ENCODE results near the gene GCK.

The GCK gene

DNA sequence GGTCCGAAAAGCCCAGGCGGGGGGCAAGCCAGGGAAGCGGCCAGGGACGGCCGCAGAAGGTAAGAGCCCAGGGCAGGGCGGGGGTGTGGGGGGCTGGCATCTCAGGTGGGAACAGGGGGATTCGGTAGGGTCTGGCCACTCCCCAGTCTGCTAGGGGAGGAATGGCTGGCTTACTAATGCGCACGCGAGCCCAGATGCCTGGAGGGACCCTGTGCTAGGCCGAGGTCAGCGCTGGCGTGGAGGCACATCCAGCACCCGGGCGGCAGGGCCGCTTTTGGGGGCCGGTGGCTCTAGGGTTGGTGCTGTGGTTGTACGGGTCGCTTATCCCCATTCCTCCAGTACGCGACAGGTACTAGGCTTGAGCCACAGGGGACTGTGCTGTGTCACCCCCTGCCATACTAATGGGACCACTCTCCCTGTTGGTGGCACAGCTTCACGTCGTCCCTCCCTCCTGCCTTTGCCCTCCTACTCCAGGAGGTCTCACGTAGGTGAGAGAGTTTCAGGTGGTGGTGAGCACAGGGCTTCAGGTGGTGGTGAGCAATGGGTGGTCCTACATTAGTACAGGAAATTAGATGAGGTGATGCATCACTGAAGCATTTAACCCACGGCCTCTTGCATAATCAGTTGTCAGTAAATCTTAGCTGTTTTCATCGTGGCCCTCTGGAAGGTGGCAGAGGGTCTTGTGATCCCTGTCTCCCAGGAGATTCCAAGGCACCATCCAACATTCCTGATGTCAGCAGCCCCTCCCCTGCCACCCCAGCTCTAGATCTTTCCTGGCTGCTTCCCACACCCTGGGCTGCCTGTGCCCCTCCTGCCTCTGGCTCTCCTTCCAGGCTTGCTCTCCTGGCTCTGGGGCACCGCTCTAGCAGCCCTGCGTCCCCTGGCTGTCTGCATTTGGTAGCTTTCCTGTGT is 84.1 kb downstream of the GCK start:
- DNase-seq (ENCODE audit: low read depth, low spot score) = no peak

DNA sequence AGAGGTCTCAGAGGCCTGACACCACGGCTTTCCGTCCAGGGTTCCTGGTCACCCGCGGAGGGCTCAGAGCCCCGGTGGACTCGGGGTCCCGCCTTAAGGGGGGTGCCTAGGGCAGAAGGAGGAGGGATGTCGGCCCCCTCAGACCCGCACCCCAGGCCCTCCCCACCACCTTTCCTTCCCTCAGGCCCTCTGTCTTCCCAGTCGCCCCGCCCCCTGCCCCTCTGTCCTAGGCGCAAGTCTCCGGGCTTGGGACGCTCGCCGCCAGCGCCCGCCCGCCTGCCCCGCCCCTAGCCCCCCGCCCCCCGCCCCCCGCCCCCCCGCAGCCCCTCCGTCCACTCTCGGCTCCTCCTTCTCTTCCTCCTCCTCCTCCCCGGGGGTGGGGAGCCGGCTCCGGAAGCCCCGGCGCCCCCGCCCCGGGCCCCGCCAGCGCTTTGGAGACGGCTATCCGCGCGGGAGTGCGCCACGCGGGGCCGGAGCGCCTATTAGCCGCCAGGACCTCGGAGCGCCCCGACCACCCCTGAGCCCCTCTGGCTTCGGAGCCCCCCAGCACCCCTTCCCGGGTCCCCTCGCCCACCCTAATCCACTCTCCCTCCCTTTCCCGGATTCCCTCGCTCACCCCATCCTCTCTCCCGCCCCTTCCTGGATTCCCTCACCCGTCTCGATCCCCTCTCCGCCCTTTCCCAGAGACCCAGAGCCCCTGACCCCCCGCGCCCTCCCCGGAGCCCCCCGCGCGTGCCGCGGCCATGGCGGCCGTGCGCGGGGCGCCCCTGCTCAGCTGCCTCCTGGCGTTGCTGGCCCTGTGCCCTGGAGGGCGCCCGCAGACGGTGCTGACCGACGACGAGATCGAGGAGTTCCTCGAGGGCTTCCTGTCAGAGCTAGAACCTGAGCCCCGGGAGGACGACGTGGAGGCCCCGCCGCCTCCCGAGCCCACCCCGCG is 85.0 kb downstream of the GCK start, which contains the start of gene AEBP1:
Gene AEBP1, plus strand, starts transcription at position 423 of the 937 bp plus-strand sequence. Its CDS starts 321 bp downstream, at position 744.
- no peak for DNase-seq (ENCODE audit: low read depth, low spot score)

DNA sequence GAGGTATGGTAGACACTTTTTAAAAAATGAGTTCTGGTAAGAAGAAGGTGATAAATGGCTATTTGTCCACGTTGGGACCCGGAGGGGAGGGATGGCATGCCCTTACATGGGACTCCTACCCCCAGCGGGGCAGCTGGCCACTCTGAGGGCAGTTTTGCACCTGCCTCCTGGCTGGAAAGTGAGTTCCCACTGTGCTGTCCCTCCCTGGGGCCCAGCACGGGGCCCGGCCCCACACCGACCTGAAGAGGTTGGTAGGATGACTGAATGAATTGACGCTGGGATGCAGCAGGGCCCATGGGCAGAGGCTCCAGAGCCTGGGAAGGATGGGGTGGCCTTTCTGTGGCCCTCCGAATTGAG is 85.7 kb downstream of the GCK start:
- no peak for DNase-seq (ENCODE audit: low read depth, low spot score)

DNA sequence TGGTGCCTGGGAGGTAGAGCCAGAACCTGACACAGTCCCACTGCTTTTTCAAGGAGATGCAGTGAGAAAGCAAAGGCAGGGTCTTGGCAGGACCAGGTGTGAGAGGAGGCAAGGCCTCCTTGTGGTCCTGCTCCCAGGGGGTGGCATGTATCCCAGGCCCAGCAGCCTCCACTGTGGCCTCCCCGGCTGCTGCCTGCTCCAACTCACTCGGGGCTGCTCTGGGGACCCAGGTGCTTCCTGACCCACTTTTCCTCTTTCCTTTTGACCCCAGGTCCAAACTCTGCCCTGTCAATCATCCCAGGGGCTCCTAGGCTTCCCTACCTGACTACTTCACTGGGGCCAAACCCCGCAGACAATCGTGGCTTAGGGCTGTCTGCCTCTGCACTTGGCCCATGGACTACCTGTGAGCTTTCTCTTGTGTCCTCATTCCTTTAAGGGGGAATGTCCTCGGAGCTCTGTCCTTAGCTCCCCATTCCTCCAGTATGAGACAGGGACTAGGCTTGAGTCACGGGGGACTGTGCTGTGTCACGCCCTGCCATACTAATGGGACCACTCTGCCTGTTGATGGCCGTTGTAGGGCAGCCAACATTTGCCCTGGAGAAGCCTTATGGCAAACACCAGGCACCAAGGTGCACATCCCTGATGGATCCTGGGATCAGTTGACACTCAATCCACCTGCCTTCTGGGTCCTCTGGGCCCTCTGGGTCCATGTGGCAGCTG is 86.2 kb downstream of the GCK start:
- DNase-seq (ENCODE audit: low read depth, low spot score) = no peak

DNA sequence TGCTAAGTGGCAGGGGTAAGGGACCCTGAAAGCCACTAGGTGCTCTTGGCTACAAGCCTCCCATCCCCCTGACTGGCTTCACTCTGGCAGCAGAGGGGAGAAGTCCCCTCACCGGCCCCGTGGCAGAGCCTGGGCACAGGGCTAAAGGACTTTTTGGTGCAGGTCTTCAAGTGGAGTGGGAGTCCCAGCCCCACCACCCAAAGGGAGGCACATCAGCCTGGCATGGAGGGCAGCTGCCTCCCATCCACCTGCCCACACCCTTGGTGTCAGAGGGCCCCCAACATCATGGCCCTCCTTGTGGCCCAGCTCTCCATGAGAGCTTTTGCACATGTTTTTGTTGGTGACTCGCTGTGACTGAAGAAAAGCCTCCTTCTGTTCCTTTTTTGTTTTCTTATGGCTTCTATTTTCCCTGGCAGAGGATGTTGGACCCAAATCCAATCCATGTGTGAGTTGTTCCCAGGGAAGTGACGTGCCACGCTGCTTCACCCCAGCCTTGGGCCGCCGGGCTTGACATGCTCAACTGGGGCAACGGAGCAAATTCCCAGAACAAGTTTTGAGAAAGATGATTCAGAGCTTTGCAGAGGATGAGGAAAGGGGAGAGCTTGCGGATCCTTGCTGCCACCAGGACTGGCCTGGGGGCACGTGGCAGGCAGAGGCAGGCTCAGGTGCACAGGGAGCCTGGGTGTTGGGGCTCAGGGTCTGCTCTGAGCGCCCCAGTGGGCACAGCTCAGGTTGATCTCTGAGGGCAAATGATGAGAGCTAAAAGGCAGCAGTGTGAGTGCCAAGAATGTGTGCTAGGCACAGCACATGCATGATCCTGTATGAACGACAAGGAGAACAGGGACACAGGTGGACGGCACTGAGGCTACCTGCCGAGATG is 87.0 kb downstream of the GCK start:
- DNase-seq (ENCODE audit: low read depth, low spot score) = no peak

DNA sequence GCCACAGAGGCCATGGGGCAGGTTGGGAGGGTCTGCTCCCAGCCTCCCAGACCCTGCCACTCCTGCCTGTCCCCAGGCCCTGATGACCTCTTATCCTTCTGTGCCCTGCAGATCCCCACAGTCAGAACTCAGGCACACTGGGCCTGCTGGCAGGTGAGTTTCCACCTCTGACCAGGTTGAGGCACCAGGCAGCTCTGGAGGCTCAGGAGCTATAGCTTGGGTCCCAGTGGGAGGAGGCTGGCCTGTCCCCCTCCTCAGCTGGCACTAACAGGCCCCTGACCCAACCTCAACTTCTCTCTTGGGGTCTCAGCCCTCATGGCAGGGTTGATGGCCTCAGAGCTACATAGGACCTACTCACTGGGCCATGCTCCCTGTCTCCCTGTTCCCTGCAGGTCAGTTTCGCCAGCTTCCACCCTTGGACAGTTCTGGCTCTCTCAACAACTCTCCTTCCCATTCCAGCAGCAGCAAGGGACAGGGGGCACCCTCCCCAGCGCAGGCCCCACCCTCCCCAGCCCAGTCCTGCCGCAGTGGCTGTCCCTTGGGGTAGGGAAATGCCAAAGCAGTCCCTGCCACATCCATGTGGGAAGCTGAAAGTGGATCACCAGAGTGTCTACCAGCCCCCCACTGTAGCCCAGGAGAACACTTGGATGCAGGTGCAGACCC is 87.8 kb downstream of the GCK start:
- DNase-seq (ENCODE audit: low read depth, low spot score) = no peak

DNA sequence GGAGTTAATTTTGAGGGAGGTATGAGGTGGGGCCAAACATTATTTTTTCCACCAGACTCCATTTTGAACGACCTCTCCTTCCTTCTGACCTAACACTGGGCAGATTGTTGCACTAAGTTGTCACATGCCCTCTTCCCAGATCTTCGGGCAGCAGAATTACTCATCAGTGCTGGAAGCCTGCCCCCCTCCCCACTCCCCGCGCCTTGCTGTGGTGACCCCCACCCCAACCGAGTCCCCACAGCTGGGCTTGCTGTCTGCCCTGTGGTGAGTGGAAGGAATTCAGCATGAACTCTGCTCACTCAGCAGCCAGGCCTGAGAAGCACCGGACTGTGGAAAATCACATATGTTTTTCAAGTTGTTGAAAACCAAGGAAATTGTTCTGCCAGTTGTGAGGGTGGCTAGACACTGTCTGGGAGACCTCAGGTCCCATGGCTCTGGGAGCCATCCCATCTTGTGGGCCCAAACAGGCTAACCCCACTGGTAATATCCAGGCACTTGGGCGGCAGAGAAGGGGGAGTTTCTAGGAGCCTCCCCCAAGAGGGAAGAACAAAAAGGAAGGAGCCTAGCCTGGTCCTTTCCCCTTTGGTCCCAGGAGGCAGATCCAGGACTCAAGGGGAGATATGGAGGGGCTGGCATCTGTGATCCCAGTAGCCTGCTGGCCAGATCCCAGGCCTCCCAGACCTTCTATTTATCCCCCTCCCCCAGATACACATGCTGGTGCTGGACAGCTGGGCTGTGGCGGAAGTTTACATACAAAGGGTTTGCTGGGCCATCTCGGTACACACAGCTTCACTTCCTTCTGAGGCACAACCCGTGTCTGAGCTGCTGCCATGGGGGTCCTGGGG is 88.6 kb downstream of the GCK start:
- no peak for DNase-seq (ENCODE audit: low read depth, low spot score)

DNA sequence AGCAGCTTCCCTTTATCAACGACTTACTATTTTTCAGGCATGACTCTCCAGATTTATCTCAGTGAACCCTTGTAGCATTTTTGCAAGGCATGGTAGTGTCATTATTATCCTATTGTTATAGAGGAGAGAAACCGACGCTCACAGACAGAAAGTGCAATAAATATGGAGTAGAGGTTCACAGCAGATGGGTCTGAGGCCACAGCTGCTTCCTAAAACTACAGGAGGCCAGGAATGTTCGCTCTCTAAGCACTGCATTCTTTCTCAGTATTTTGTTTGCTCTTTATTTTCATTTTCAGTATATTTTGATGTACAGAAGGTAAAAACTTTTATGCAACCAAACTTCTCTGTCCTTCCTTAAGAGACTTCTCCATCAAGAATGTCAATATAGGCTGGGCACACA is 89.6 kb downstream of the GCK start:
- DNase-seq (ENCODE audit: low read depth, low spot score) = no peak

DNA sequence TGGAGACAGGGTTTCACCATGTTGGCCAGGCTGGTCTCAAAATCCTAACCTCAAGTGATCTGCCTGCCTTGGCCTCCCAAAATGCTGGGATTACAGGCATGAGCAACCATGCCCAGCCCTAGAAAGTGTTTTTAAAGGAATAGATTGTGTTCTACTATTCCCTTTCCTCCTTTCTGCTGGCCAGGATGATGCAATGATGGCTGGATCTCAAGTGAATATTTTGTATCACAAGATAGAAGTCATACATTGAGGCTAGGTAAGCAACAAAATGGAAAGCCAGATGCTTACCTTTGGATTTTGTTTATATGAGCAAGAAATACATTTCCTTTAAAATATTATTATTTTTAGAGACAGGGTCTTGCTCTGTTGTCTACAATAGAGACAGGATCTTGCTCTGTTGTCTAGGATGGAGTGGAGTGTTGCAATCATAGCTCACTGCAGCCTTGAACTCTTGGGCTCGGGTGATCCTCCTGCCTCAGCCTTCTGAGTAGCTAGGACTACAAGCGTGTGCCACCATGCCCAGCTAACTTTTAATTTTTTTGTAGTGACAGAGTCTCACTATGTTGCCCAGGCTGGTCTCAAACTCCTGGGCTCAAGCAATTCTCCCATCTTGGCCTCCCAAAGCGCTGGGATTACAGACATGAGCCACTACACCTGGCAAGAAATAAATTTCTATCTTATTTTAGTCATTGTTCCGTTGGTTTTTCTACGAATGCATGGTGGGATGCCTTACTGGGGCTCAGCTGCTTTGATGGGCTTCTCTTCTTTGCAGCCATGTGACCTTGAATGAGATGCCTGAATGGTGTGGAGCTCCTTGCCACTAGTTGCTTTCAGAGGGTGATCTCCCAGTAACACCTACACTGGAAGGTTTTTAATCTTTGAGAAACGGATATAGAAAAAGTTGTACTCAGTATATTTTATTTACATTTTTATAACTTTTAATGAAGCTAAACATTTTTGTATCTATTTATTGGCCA is 90.9 kb downstream of the GCK start:
- no peak for DNase-seq (ENCODE audit: low read depth, low spot score)

DNA sequence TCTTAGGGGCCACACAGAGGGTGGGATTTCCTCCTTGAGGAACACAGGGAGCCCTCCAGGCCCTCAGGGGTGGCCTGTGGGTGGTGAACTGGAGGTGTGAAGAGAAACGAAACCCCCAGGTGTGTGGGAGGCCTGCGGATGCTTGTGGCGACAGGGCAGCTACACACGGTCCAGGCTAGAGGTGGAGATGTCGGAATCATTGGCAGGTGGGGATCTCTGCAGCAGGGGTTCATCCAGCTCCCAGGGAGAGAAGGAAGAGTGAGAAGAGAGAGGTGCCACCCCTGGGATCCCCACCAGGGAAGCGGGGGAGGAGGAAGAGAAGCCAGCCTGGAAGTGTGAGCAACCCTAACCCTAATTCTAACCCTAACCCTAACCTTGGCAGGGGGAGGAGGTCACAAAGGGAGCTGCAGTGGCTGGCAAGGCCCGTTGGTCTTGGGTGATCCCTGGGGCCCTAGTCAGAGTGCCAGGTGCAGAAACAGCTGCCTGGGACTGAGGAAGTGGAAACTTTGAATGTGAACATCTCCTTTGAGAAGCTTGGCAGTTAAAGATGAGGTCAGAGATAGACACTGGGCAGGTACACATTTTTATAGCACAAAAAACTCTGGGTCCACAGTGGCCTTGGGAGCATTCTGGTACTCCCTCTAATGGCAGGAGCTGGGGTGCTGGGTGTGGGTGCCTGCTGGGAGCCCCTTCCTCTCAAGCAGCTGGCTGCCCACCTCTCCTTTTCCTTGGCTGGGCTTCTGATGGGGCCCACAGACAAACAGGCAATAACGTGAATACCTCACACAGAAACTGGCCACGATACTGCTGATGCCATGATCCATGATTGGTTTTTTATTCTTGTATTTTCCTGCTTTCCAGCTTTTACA is 91.9 kb downstream of the GCK start:
- DNase-seq (ENCODE audit: low read depth, low spot score) = no peak

DNA sequence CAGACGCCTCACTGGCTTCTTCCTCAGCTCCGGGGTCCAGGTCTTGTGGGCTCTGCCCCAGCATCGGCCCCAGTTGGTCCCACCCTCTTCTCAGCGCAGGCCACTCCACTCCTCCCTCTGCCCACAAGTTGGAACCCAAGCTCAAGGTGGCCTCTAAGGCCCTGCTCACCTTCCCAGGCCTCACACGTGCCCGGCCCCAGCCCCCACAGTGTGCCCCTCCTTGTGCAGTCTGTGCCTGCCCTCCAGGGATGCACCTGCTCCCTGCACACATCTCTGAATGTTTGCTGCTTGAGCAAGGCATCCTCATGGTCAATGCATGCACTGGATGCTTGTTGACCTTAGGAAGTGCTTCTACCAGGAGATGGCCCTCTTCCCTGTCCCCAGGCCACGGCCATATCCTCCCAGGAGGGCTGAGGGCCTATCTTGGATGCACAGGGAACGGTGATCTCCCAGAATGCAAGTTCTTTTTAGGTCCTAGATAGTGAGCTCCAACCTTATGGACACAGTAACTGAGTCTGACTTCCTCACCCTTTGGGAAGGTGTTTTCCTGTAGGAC is 92.8 kb downstream of the GCK start:
- DNase-seq (ENCODE audit: low read depth, low spot score) = no peak

DNA sequence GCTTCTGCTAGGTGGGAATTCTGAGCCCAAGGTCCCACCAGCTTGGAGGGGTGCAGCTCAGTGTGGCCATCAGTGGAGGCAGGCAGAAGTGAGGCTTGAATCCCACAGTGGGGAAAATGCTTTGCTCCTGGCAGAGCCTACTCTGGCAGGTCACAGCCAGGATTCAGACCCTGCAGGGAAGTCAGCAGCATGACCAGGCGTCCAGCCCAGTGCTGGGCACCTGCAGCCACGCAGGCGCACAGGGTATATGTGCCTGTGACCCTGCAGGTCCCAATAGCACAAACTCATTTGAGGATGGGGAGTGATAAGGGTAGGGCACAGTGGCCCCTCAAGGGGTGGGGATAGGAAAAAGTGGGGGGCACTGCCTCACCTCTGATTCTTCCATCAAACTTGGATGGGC is 93.5 kb downstream of the GCK start:
- no peak for DNase-seq (ENCODE audit: low read depth, low spot score)

DNA sequence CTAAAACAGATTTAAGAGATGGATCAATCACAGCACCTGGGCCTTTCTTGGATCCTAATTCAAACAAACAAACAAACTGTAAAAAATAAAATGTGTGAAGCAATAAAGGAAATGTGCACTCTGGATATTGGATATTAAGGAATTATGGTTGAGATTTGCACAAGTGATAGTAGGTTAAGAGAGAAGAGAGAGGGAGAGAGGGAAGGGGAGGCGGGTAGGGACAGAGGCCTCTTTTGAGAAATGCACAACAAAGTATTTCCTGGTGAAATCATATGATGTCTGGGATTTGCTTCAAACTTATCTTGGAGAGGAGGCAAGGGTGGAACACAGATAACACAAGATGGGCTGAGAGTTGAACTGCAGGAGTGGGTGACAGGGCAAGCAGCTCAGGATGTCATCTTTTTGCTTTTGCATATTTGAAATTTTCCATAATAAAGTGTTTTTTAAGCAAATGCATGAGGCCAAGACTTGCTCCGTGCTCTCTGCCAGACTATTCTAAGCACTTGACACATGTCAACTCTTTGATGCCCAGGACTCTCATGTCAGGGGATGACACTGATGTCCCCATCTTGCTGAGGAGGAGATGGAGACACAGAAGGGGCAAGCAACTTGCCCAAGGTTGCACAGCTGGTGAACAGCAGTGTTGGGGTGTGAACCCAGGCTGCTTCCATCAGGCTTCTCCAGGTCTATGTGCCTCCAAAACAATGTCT is 94.2 kb downstream of the GCK start:
- DNase-seq (ENCODE audit: low read depth, low spot score) = no peak

DNA sequence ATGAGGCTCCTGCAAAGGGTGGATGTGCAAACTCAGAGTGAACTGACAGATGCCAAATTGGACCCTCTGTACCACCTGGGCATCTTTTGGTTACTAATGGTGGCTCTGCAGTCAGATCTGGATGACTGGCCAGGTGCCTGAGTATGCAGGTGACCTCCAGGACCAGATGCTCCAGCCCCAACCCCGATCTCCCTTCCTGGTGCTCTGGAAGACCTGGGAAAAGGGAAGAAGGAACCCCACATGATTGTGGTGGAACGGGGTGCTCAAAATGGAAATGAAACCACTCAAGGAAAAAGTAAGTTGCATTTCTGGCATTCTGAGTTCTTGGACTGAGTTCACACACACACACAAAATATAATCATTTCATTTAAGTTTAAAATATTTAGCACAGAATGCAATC is 94.9 kb downstream of the GCK start:
- no peak for DNase-seq (ENCODE audit: low read depth, low spot score)

All from activated CD4-positive, CD25-positive, alpha-beta regulatory T cell treated with anti-CD3 and anti-CD28 coated beads, Interleukin-2, amount 50 U/mL, for 16 hours (primary cell).